Peyer's patch (tissue), 4 donors: ENCODE results near the gene BIVM. TPM values are rescaled to one million over a fixed set of nuclear protein-coding genes. Genes with fewer than 3 reads are reported as not detected.

Experiments used
- DNase-seq, 3 donors: peaks; one replicate each; pipeline ENCODE4 v3.0.0-alpha.2; 2017 to 2019
- H3K27ac ChIP-seq, 4 donors: fragments of 200-600 bp; sonication (generic); one replicate each; pipeline ENCODE4 v1.5.1; 2016 to 2019
- H3K27me3 ChIP-seq, 2 donors: fragments of 200-600 bp; sonication (generic); one replicate each; pipeline ENCODE4 v1.5.1; 2019
- H3K36me3 ChIP-seq, 3 donors: fragments of 200-600 bp; sonication (generic); one replicate each; pipeline ENCODE4 v1.5.1; 2016 to 2019
- H3K4me1 ChIP-seq, 4 donors: fragments of 200-600 bp; sonication (generic); one replicate each; pipeline ENCODE4 v1.5.1; 2016 to 2019
- H3K4me3 ChIP-seq, 4 donors: fragments of 200-600 bp; sonication (generic); 1 replicate in 3 of 4; 2 replicates in 1 of 4; pipeline ENCODE4 v1.5.1; 2016 to 2019; ENCODE audit warnings: mild to moderate bottlenecking in 1 of 4
- H3K9me3 ChIP-seq, 4 donors: fragments of 200-600 bp; sonication (generic); one replicate each; pipeline ENCODE4 v1.5.1; 2016 to 2019; ENCODE audit warnings: mild to moderate bottlenecking in 1 of 4
- POLR2A ChIP-seq, 2 donors: fragments of 450-650 bp; IDR thresholded peaks; one replicate each; pipeline ENCODE4 v1.5.1; 2017; ENCODE audit warnings: antibody characterized with exemption in 2 of 2, mild to moderate bottlenecking in 2 of 2, moderate library complexity in 2 of 2
- total RNA-seq, 4 donors: library from RNA; depleted of rRNA; stranded (reverse); fragments of >200 nt; gene quantifications; one replicate each; pipeline ENCODE4 v1.1.0, GENCODE V29; 2016
- TF ChIP-seq, protein P1 (sequence below), 6 experiments: fragments of 450-650 bp in 4 of 6; fragments of 200-600 bp in 2 of 6; sonication (generic) in 1 of 6; IDR thresholded peaks; one replicate each; pipeline ENCODE4 v1.5.1; 2017 to 2019; ENCODE audit warnings: antibody characterized with exemption in 6 of 6, mild to moderate bottlenecking in 3 of 6, moderate library complexity in 1 of 6

Gene BIVM
- total RNA-seq, 4 donors from 2014 or later, result 14.6 to 24.9 (median 18.0) TPM

DNA sequence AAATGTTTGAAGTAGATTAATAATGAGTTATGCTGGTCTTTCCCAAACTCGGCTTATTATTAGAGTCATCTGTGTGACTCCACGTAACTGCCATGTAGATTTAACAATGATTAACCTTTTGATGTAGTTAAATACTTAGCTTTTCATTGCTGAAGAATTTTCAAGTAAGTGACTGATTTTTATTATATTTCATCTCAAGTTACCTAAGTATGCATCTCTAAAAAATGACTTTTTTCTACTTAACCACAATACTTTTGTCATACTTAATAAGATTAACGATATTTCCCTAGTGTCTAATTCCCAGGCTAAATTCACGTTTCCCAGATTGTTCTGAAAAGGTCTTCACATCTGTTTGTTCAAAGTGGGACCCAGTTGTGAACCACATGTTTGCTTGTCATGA lies 17.8 kb downstream of the BIVM start:
- TF ChIP-seq, protein P1, sequence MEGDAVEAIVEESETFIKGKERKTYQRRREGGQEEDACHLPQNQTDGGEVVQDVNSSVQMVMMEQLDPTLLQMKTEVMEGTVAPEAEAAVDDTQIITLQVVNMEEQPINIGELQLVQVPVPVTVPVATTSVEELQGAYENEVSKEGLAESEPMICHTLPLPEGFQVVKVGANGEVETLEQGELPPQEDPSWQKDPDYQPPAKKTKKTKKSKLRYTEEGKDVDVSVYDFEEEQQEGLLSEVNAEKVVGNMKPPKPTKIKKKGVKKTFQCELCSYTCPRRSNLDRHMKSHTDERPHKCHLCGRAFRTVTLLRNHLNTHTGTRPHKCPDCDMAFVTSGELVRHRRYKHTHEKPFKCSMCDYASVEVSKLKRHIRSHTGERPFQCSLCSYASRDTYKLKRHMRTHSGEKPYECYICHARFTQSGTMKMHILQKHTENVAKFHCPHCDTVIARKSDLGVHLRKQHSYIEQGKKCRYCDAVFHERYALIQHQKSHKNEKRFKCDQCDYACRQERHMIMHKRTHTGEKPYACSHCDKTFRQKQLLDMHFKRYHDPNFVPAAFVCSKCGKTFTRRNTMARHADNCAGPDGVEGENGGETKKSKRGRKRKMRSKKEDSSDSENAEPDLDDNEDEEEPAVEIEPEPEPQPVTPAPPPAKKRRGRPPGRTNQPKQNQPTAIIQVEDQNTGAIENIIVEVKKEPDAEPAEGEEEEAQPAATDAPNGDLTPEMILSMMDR (IDR thresholded peaks at IDR 0.05), result no peak
- no peak for TF ChIP-seq POLR2A (IDR thresholded peaks at IDR 0.05)
- H3K4me1 ChIP-seq, result no peaks in the 10 kb centered on the region
- H3K27me3 ChIP-seq, result no peaks in the 10 kb centered on the region
- no peak overlapping the region for H3K27ac ChIP-seq
- DNase-seq, result no peak
- H3K9me3 ChIP-seq, result no peaks in the 10 kb centered on the region
- peaks cover 0 to 18% (median 0%) of the 10 kb centered on the region in 3 donors for H3K36me3 ChIP-seq
- no peak overlapping the region for H3K4me3 ChIP-seq

DNA sequence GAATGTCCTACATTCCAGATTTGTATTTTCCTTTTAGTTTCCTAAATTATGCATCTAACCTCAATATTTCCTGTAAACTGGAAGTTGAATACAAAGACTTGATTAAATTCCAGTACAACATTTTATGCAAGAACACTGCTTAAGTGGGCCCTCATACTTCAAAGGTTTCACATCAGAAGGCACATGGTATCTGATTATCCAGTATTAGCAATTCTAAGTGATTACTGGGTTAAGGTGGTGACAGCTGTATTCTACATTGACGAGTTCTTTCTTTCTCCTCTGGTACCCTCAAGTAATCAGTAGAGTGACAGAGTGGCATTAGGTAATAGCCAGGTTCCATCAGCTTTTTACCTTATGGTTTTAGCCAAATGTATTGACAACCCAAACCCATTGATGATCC lies 18.3 kb downstream of the BIVM start:
- H3K27me3 ChIP-seq, result no peaks in the 10 kb centered on the region
- H3K4me1 ChIP-seq, result no peaks in the 10 kb centered on the region
- no peak for TF ChIP-seq POLR2A (IDR thresholded peaks at IDR 0.05)
- TF ChIP-seq, protein P1 (IDR thresholded peaks at IDR 0.05), result no peak
- no peak for DNase-seq
- no peak overlapping the region for H3K4me3 ChIP-seq
- H3K36me3 ChIP-seq, result peaks cover 0 to 24% (median 0%) of the 10 kb centered on the region in 3 donors
- H3K27ac ChIP-seq, result no peak overlapping the region
- no peaks in the 10 kb centered on the region for H3K9me3 ChIP-seq

DNA sequence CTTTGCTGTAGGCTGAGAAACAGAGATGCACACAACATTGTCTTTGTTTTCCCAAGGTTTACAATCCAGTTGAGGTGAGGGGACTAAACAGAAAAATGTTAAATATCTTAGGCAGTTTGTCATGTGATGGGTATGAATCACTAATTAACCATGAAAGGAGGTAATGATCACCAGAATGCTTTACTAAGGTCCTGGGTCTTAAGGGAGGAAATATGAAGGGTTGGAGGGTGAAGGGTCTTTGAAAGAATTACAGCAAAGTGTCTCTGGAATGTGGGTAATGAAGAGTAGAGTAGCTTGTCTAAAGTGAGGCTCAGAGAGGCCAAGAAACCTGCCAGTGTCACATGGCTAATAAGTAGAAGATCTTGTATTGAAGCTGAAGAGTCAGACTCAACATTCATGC lies 19.0 kb downstream of the BIVM start:
- H3K36me3 ChIP-seq, result peaks cover 0 to 30% (median 0%) of the 10 kb centered on the region in 3 donors
- TF ChIP-seq, protein P1 (IDR thresholded peaks at IDR 0.05), result no peak
- TF ChIP-seq POLR2A (IDR thresholded peaks at IDR 0.05), result no peak
- H3K4me3 ChIP-seq, result no peak overlapping the region
- no peaks in the 10 kb centered on the region for H3K9me3 ChIP-seq
- H3K4me1 ChIP-seq, result no peaks in the 10 kb centered on the region
- H3K27ac ChIP-seq, result no peak overlapping the region
- no peak for DNase-seq
- H3K27me3 ChIP-seq, result no peaks in the 10 kb centered on the region

DNA sequence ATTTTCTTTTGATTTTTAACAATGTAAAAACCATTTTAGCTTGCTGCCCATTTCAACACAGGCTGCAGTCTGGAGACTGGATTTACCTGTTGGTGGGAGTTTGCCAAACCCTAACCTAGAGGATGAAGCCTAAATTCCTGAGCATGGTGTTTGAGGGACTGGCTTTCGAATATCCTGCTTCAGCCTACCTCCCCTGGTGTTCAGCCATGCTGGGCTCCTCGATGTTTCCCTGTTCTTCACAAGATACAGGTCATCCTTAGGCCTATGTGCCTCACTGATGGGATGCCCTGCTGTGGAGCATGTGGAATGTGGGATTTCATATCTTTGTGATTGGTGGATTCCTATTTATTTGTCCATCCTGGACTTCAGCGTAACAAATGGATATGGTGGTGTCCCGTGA lies 26.5 kb downstream of the BIVM start:
- Histone ChIP-seq H3K36me3 (peaks cover 0 to 53% (median 0%) of the 10 kb centered on the region in 3 donors), H3K27ac (no peak overlapping the region), H3K4me3 (no peak overlapping the region), H3K27me3 (no peaks in the 10 kb centered on the region), H3K9me3 (no peaks in the 10 kb centered on the region), H3K4me1 (no peaks in the 10 kb centered on the region)
- DNase-seq, result no peak
- no peak for TF ChIP-seq POLR2A (IDR thresholded peaks at IDR 0.05)
- TF ChIP-seq, protein P1 (IDR thresholded peaks at IDR 0.05), result no peak

DNA sequence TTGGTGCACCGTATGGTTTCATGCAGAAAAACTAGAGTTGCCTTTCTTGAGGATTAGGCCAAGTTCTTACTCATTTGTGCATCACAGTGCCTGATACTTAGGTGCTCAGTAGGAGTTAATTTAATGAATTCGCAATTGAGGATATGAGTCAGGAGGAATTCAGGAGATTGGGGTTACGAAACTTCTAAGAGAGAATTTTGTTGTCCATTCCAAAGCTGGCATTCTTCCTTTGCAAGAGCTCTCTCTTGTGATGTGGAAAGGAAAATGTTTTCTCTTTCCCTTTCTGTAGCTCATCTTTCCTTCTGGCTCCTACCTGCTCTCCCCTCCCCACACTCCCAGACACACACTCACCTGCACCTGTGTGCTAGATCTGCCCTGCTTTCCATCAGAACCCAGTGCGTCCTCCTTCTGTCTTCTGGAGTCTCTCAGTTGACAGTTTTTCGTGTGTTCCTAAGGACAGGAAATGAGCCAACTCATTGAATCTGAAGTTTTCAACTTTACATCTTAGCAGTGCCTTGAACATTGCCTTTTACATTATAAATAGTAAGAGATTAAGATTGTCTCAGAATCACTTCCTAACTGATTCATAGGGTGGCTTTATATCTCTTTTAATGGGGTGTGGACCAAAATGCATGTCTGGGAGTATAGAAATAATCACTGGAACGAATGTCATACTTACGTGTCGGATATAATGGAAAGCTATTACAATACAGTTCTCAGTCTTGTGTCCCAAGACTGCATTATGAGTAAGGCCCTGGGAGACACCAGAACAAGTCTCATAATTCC lies 27.2 kb downstream of the BIVM start:
- no peaks in the 10 kb centered on the region for H3K27me3 ChIP-seq

More for the DNA sequence above, 27.2 kb downstream of the BIVM start:
- no peaks in the 10 kb centered on the region for H3K4me1 ChIP-seq
- no peak for DNase-seq
- no peak overlapping the region for H3K27ac ChIP-seq
- H3K9me3 ChIP-seq, result no peaks in the 10 kb centered on the region
- peaks cover 0 to 52% (median 0%) of the 10 kb centered on the region in 3 donors for H3K36me3 ChIP-seq
- no peak overlapping the region for H3K4me3 ChIP-seq
- TF ChIP-seq, protein P1 (IDR thresholded peaks at IDR 0.05), result no peak
- TF ChIP-seq POLR2A (IDR thresholded peaks at IDR 0.05), result no peak
